HG03045 (cell line): Measurements from ENCODE around the gene PAPPA2.
"Not testable (repeated sequence)": the region's sequence is repeated elsewhere in the genome, so short reads cannot be mapped to it uniquely, and the experiment has no call there.

Experiments used
- ATAC-seq: cut with Tn5 transposase; IDR thresholded peaks from one replicate; pipeline ENCODE4 v1.9.1; 2021; ENCODE audit warnings: mild to moderate bottlenecking, moderate library complexity; ENCODE audit not compliant: unreplicated experiment

Gene PAPPA2

GRCh38 chr1:176462674-176463378, at the start of gene PAPPA2:
PAPPA2 (plus strand) TSS chr1:176463175; CDS start chr1:176556323, 93,148 bp downstream.
- ATAC-seq = no peak

GRCh38 chr1:176416777-176417176, 46.2 kb upstream of the PAPPA2 start:
- ATAC-seq = no peak

GRCh38 chr1:176419608-176420007, 43.4 kb upstream of the PAPPA2 start:
- not testable (repeated sequence) for ATAC-seq

GRCh38 chr1:176434234-176434633, 28.7 kb upstream of the PAPPA2 start:
- ATAC-seq = no peak

- no peak for ATAC-seq
These were observed 26.7 kb upstream of the PAPPA2 start for GRCh38 chr1:176436251-176436650.

GRCh38 chr1:176440176-176440575, 22.8 kb upstream of the PAPPA2 start:
- ATAC-seq = no peak

GRCh38 chr1:176444286-176444685, 18.7 kb upstream of the PAPPA2 start:
- ATAC-seq = no peak

GRCh38 chr1:176445402-176445801, 17.6 kb upstream of the PAPPA2 start:
- no peak for ATAC-seq

GRCh38 chr1:176448340-176448739, 14.6 kb upstream of the PAPPA2 start:
- ATAC-seq = no peak

- ATAC-seq = no peak
These were observed 12.4 kb upstream of the PAPPA2 start for GRCh38 chr1:176450526-176450925.

GRCh38 chr1:176451741-176452140, 11.2 kb upstream of the PAPPA2 start:
- ATAC-seq = not testable (repeated sequence)

GRCh38 chr1:176456795-176457194, 6.2 kb upstream of the PAPPA2 start:
- no peak for ATAC-seq

GRCh38 chr1:176460544-176461336, 2.2 kb upstream of the PAPPA2 start:
- ATAC-seq = no peak

GRCh38 chr1:176461576-176461975, 1.4 kb upstream of the PAPPA2 start:
- ATAC-seq = no peak

- no peak for ATAC-seq
These were observed 3.5 kb downstream of the PAPPA2 start for GRCh38 chr1:176466514-176466913.

- no peak for ATAC-seq
These were observed 6.6 kb downstream of the PAPPA2 start for GRCh38 chr1:176469450-176470010.

- no peak for ATAC-seq
These were observed 8.6 kb downstream of the PAPPA2 start for GRCh38 chr1:176471338-176472121.

- ATAC-seq = no peak
These were observed 17.0 kb downstream of the PAPPA2 start for GRCh38 chr1:176479971-176480370.

- no peak for ATAC-seq
These were observed 17.8 kb downstream of the PAPPA2 start for GRCh38 chr1:176480750-176481149.

- ATAC-seq = no peak
These were observed 22.1 kb downstream of the PAPPA2 start for GRCh38 chr1:176485083-176485482.

GRCh38 chr1:176494436-176494835, 31.5 kb downstream of the PAPPA2 start:
- no peak for ATAC-seq
